ENCODE data around the gene P3R3URF. TPM values are rescaled to one million over a fixed set of nuclear protein-coding genes. Genes with fewer than 3 reads are reported as not detected.

The P3R3URF gene
- total and polyA plus RNA-seq, 12 donors: not detected

GRCh38 chr1:46221749-46222148, 45.5 kb upstream of the P3R3URF start:
- Histone ChIP-seq H3K27ac (no peak overlapping the region), H3K27me3 (no peaks in the 10 kb centered on the region), H3K4me3 (no peak overlapping the region), H3K9me3 (replicated peaks in 1 of 3) (no peaks in the 10 kb centered on the region), H3K4me1 (replicated peaks in 1 of 2) (peaks cover 0 to 4% of the 10 kb centered on the region in 2 donors), H3K36me3 (replicated peaks in 1 of 2) (no peaks in the 10 kb centered on the region)
- DNase-seq: peak in 5 of 7 donors; percentile 30 to 58 (median 39)
- intact Hi-C loops (cut with DNase I): no loop called here
- WGBS, 4 donors: 31 to 58% (median 32%) methylated on average over 3 to 4 of the region's 4 CpGs
- TF ChIP-seq POLR2A (IDR thresholded peaks at IDR 0.05) (no peak), CTCF (IDR thresholded peaks at IDR 0.05) (no peak)

- no peaks in the 10 kb centered on the region for H3K27me3 ChIP-seq
- intact Hi-C loops (cut with DNase I): no loop called here
- H3K4me1 ChIP-seq (replicated peaks in 1 of 2): peaks cover 0 to 4% of the 10 kb centered on the region in 2 donors
- 80 to 93% (median 84%) methylated on average over 3 of the region's 3 CpGs for WGBS, 4 donors
- no peak overlapping the region for H3K27ac ChIP-seq
- no peaks in the 10 kb centered on the region for H3K36me3 ChIP-seq (replicated peaks in 1 of 2)
- TF ChIP-seq POLR2A (IDR thresholded peaks at IDR 0.05): no peak
- no peak for TF ChIP-seq CTCF (IDR thresholded peaks at IDR 0.05)
- no peak for DNase-seq
- H3K9me3 ChIP-seq (replicated peaks in 1 of 3): no peaks in the 10 kb centered on the region
- no peak overlapping the region for H3K4me3 ChIP-seq
Measured at GRCh38 chr1:46220808-46221207, 44.5 kb upstream of the P3R3URF start.

- H3K4me3 ChIP-seq: no peak overlapping the region
- 63 to 77% (median 75%) methylated on average over 5 to 18 of the region's 18 CpGs for WGBS, 4 donors
- no peak overlapping the region for H3K27ac ChIP-seq
- intact Hi-C loops (cut with DNase I): no loop called here
- no peaks in the 10 kb centered on the region for H3K27me3 ChIP-seq
- no peak for TF ChIP-seq CTCF (IDR thresholded peaks at IDR 0.05)
- no peak for TF ChIP-seq POLR2A (IDR thresholded peaks at IDR 0.05)
- no peaks in the 10 kb centered on the region for H3K9me3 ChIP-seq (replicated peaks in 1 of 3)
- peak in 5 of 7 donors; percentile 53 to 65 (median 60) for DNase-seq
- H3K4me1 ChIP-seq (replicated peaks in 1 of 2): peaks cover 0 to 4% of the 10 kb centered on the region in 2 donors
- H3K36me3 ChIP-seq (replicated peaks in 1 of 2): no peaks in the 10 kb centered on the region
Measured at GRCh38 chr1:46219551-46220520, 43.5 kb upstream of the P3R3URF start.

GRCh38 chr1:46218443-46218842, 42.2 kb upstream of the P3R3URF start:
- intact Hi-C loops (cut with DNase I): no loop called here

More at GRCh38 chr1:46218443-46218842, 42.2 kb upstream of the P3R3URF start:
- no peaks in the 10 kb centered on the region for H3K9me3 ChIP-seq (replicated peaks in 1 of 3)
- no peaks in the 10 kb centered on the region for H3K27me3 ChIP-seq
- TF ChIP-seq POLR2A (IDR thresholded peaks at IDR 0.05) (no peak), CTCF (IDR thresholded peaks at IDR 0.05) (no peak)
- H3K4me3 ChIP-seq: no peak overlapping the region
- no peak for DNase-seq
- H3K36me3 ChIP-seq (replicated peaks in 1 of 2): no peaks in the 10 kb centered on the region
- WGBS, 4 donors: 87 to 96% (median 94%) methylated on average over 8 of the region's 8 CpGs
- H3K4me1 ChIP-seq (replicated peaks in 1 of 2): peaks cover 0 to 4% of the 10 kb centered on the region in 2 donors
- H3K27ac ChIP-seq: no peak overlapping the region
